ENCODE data around the gene TSPO2. TPM values are rescaled to one million over a fixed set of nuclear protein-coding genes. Genes with fewer than 3 reads are reported as not detected.

The TSPO2 gene
- total and polyA plus RNA-seq, 9 of the 15 experiments (the other 6 are each of a cell fraction or from before 2014, with no cell fraction given): not detected

- TF ChIP-seq HNRNPUL1 (IDR thresholded peaks at IDR 0.05; ENCODE audit: low read length): no peak
- no peak for TF ChIP-seq ELF2 (CRISPR knock-in tag; IDR thresholded peaks at IDR 0.05)
- TF ChIP-seq CSDE1 (IDR thresholded peaks at IDR 0.05): no peak
- TF ChIP-seq ERF (CRISPR knock-in tag; IDR thresholded peaks at IDR 0.05): no peak
- TF ChIP-seq HDAC2 (IDR thresholded peaks at IDR 0.05): peak; percentile 41; the same call in 1 of the 2 replicates
- peak; percentile 89 for TF ChIP-seq SMARCE1 (IDR thresholded peaks at IDR 0.05)
- TF ChIP-seq HNRNPH1 (optimal IDR thresholded peaks at IDR 0.05; ENCODE audit: low read depth, low read length): no peak
- no peak for TF ChIP-seq ZNF318 (IDR thresholded peaks at IDR 0.05; ENCODE audit: borderline replicate concordance in 1 of 2, low read depth in 1 of 2)
- no peak for TF ChIP-seq ZBED1 (IDR thresholded peaks at IDR 0.05)
- TF ChIP-seq ATF3 (IDR thresholded peaks at IDR 0.05): peak; percentile 84
- 0 out of 2 replicates have a peak, but pooled peaks have one; percentile 41 for TF ChIP-seq ATF3 (CRISPR knock-in tag; conservative IDR thresholded peaks at IDR 0.05)
- no peak for TF ChIP-seq CTCFL (IDR thresholded peaks at IDR 0.05; ENCODE audit: borderline replicate concordance, insufficient read depth, low read depth, low read length, poor library complexity, severe bottlenecking)
- TF ChIP-seq CTBP1 (IDR thresholded peaks at IDR 0.05; ENCODE audit: borderline replicate concordance): no peak
- no peak for TF ChIP-seq MYC (IDR thresholded peaks at IDR 0.05; ENCODE audit: low read depth, low read length)
- no peak for TF ChIP-seq MYC (CRISPR knock-in tag; IDR thresholded peaks at IDR 0.05; ENCODE audit: borderline replicate concordance, low read depth)
- no peak for TF ChIP-seq NUFIP1 (IDR thresholded peaks at IDR 0.05; ENCODE audit: partially characterized antibody)
These were observed 44.9 kb upstream of the TSPO2 start (continued) for GRCh38 chr6:40997234-40997957.

All from K562 (cell line).